Stimulated activated CD8-positive, alpha-beta memory T cell treated with anti-CD3 and anti-CD28 coated beads, Interleukin-15, amount 100 ng/mL, for 48 hours (primary cell): Measurements from ENCODE around the gene MPP1.
A peak's percentile ranks its signal among the peaks of the same experiment; 100 is the strongest.

ENCODE experiments used
- DNase-seq, 2 donors: peaks; one replicate each; pipeline ENCODE4 v3.0.0-alpha.2; 2020; ENCODE audit warnings: low read depth in 2 of 2

MPP1 gene

GRCh38 chrX:154775419-154776349 is 29.6 kb downstream of the MPP1 start:
- no peak for DNase-seq

- no peak for DNase-seq
Observed at GRCh38 chrX:154774622-154775021, 30.7 kb downstream of the MPP1 start.

GRCh38 chrX:154762537-154763296 is 42.6 kb downstream of the MPP1 start, which contains the start of gene DKC1:
Gene DKC1 (plus strand): TSS chrX:154762864. CDS start chrX:154762966, 102 bp downstream.
- peak; percentile 94 for DNase-seq

- no peak for DNase-seq
Observed at GRCh38 chrX:154761977-154762536, 43.2 kb downstream of the MPP1 start.

- no peak for DNase-seq
Observed at GRCh38 chrX:154758696-154759095, 46.6 kb downstream of the MPP1 start.

GRCh38 chrX:154751669-154752271 is 53.5 kb downstream of the MPP1 start:
- DNase-seq = no peak

GRCh38 chrX:154751203-154751668 is 54.0 kb downstream of the MPP1 start:
- DNase-seq = no peak

- DNase-seq = peak in 1 of 2 donors; percentile 12
Observed at GRCh38 chrX:154750301-154751202, 54.7 kb downstream of the MPP1 start, which contains the start of gene GAB3. Gene GAB3 (minus strand): TSS chrX:154751077. CDS start chrX:154751025, 52 bp downstream.

- no peak for DNase-seq
Observed at GRCh38 chrX:154749856-154750255, 55.4 kb downstream of the MPP1 start.

- no peak for DNase-seq
Observed at GRCh38 chrX:154748712-154749339, 56.5 kb downstream of the MPP1 start.

- DNase-seq = no peak
Observed at GRCh38 chrX:154742613-154743012, 62.7 kb downstream of the MPP1 start.

- no peak for DNase-seq
Observed at GRCh38 chrX:154739952-154740465, 65.3 kb downstream of the MPP1 start.

GRCh38 chrX:154738011-154738738 is 67.1 kb downstream of the MPP1 start:
- no peak for DNase-seq

GRCh38 chrX:154737136-154737535 is 68.1 kb downstream of the MPP1 start:
- DNase-seq = no peak

- no peak for DNase-seq
Observed at GRCh38 chrX:154735695-154736393, 69.4 kb downstream of the MPP1 start.

- no peak for DNase-seq
Observed at GRCh38 chrX:154734061-154734781, 71.1 kb downstream of the MPP1 start.

- no peak for DNase-seq
Observed at GRCh38 chrX:154733066-154733425, 72.2 kb downstream of the MPP1 start.
